Ecto neural progenitor cell (in vitro differentiated cells): ENCODE results near the gene CCNJL.
"Not testable (repeated sequence)": the region's sequence is repeated elsewhere in the genome, so short reads cannot be mapped to it uniquely, and the experiment has no call there.

ENCODE experiments used
- DNase-seq: peaks from one replicate; pipeline ENCODE4 v3.0.0-alpha.2; 2018; ENCODE audit warnings: low spot score

The CCNJL gene

DNA sequence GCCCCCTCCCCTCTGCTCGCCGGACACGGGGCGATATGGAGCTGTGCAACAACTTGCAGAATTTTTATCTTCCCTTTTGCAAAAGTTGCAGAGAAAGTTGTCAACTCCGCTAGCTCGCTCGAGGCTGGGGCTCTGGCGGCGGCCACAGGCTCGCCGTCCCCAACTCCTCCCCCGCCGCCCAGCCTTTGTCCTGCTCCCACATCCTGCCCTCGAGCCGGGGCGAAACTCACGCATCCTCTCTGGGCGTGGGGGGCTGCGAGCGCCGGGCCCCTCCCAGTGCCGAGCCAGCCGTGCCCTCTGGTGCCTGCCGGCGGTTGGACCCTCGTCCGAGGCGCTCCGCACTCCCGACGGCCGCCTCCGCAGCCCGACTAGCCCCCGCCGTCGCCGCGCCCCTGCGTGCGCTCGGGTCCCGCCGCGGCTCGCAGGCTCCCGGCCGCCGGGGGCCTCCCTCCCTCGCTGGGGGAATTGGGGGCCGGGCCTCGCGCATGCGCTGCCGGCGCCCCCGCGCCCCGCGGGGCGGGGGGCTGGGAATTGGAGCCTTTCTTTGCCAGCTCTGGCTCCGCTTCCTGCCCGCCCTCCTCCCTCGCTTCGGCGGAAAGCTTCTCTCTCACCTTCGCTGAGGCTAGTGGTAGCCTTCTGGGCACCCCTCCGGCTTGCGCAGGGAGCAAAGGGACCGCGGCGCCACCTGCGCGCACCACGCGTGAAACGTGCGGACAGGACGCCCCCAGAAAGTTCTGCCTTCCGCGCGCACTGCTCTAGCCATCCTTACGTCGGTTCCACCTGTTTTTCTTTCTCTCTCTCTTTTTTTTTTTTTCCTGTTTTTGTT, at the start of gene CCNJL:
Gene CCNJL (minus strand): TSS at position 431 of the 826 bp plus-strand sequence. CDS start 641 bp downstream, outside the sequence.
- peak; percentile 91 for DNase-seq

DNA sequence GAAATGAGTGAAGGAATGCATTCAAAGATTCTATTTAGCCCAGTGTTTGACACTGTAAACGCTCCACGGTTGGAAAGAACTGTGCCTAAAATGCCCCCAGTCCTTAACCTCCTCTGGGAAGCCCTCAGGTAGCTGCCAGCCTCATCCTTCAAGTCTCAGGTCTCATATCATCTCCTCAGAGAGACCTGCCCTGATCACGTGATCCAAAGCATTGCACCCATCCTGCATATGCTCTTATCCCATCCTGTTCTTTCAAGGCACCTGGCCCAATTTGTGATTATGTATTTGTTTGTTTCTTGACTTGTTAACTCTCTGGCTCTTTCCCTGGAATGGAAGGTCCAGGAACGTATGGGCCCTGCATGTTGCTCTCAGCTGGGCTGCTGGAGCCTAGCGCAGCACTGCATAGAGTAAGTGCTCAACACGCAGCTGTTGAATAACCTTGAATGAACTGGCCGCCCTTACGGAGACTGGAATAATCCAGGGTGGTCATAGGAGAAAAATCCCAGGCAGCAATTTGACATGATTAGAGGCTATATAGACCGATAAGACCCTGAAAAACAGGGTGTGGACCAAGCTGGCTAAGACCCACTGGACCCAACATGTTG, 49.4 kb upstream of the CCNJL start:
- DNase-seq = no peak

DNA sequence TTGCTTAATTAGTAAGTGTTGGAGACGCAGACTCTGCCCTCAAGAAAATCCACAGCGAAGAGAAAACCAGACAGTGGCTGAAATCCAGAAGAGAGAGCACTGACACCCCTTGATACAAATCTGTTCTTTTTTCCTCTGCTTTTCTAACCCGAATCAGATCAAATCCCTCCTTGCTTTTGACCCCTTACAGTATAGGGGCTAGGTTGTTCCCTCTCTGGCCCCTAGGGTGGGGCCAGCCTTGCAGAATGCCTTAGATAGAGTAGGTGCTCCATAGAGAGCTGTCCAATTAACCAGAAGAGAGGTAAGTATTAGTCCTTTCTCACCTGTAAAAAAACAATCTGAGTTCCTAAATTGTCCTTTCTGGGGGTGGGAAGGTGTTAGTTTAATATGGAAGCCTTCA, 47.9 kb upstream of the CCNJL start:
- no peak for DNase-seq

GRCh38 chr5:160359816-160360215, 47.5 kb upstream of the CCNJL start:
- DNase-seq = no peak

- no peak for DNase-seq
These were observed 46.9 kb upstream of the CCNJL start for GRCh38 chr5:160359242-160359641.

- DNase-seq = no peak
These were observed 45.6 kb upstream of the CCNJL start for GRCh38 chr5:160357861-160358411.

GRCh38 chr5:160357394-160357793, 45.0 kb upstream of the CCNJL start:
- no peak for DNase-seq

DNA sequence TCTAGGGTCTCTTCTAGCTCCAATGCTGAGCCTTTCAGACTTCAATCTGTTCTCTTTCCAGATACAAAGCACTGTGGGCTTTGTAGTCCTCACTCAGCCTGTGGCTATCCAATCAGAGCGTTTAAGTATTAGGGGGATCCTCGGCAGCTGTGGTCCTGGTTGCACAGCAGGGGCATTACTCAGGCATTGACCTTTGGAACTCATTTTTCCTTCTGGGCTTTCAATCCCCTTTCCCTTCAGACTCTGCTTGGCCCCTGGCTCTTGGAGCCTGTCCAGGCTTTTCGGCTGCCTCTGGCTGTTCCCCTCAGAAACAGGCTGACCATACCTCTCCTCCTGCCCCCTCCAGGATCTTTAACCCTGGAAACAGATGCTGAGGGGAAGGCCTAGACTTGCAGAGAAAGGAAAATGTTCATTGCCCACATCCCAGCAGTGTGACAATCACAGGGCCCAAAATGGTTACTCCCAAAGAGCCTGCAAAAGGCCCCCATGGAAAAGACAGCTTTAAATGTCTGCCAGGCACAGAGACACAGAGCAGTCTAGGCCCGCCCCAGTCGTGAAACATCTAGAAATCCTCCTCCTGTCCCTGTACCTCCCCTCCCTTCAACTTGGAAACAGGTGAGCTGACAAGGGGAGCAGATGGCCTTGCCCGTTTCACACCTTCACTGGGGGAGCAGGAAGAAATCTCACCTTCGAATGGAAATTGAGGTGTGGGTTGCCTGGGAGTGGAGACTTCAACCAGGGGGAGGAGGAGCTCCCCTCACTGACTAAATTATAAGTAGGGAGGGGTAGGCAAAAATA, 44.4 kb upstream of the CCNJL start:
- no peak for DNase-seq

DNA sequence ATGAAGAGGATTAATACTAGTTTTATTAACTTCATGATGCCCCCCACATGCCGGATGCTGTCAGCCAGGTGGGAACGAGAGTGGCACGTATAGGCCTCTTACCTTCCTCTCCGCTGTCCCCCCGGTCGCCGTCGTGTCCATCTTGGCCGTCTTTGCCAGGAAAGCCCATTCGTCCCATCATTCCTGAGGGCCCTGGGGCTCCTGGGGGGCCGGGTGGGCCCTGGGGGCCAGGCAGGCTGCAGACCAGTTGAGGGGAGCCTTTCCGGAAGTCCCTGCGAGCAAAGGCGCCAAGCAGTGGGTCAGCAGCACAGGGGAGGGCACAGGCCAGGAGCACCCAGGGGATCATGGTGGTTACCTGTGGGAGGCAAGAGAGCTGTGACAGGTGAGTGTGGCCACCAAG, 42.3 kb upstream of the CCNJL start:
- DNase-seq = no peak

DNA sequence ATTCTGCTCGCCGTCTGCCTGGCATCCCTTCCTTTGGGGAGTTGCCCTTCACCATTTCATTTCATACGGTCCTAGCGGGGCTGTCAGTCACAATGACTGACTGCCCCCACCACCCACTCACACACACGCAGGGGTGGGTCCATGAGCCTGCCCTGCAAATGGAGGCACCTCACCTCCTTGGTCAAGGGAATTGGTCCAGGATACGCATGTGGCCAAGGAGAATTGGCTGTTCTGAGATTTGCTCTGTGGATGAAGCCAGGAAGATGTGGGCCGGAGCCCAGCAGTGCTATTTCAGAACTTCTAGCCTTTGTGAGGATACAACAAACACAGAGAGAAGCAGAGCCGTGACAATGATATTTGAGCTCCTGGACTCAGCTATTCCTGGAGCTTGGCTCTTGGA, 41.0 kb upstream of the CCNJL start:
- no peak for DNase-seq

GRCh38 chr5:160352308-160352707, 39.9 kb upstream of the CCNJL start:
- no peak for DNase-seq

- DNase-seq = no peak
These were observed 37.6 kb upstream of the CCNJL start for GRCh38 chr5:160349935-160350303.

DNA sequence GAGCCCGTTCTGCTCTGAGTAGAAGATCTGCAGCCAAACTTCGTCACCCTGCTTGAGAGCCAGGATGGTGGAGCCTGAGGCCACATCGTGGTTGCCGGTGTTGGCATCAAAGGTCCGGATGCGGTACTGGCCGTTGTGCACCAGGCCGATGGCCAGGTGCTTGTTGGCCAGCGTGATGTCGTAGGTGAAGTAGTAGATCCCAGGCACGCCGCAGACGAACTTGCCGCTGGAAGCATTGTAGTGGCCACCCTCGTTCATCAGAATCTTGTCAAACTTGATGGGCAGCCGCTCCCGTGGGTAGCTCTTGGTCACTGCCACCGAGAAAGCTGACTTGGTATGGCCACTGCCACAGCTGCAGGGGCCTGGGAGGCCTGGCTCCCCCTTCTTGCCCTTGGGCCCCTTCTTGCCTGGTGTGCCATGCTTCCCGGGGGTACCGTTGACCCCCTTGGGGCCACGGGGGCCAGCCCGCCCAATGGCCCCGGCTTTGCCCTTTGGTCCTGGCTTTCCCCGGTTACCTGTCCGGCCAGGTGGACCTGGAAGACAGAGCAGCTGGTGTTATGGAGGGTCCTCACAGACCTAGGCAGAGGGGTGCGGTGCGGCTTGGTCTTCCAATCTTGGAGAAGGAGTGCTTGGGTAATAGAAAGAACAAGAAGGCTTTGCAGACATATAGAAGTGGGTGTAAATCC, 37.0 kb upstream of the CCNJL start:
- DNase-seq = no peak

GRCh38 chr5:160348080-160348479, 35.7 kb upstream of the CCNJL start:
- no peak for DNase-seq

DNA sequence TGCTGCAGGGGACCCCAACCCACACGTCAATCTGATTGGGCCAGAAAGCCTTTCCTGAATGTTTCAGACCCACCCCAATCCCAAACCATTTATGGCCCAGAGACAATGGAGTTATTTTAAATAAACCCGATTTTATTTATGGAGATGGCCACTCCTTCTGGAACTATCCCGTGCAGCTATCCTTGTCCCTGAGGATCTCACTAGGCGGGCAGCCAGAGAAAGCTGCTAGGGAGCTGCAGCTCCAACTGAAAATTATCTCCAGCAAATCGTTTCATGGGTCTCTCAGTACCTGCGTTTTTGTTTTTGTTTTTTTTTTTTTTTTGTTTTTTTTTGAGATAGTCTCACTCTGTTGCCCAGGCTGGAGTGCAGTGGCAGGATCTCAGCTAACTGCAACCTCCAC, 35.1 kb upstream of the CCNJL start:
- no peak for DNase-seq

- DNase-seq = no peak
These were observed 30.1 kb upstream of the CCNJL start for GRCh38 chr5:160342413-160342941.

- DNase-seq = no peak
These were observed 29.0 kb upstream of the CCNJL start for GRCh38 chr5:160341309-160341870.

- not testable (repeated sequence) for DNase-seq
These were observed 28.1 kb upstream of the CCNJL start for GRCh38 chr5:160340513-160340912.

GRCh38 chr5:160339406-160340130, 27.2 kb upstream of the CCNJL start:
- no peak for DNase-seq

DNA sequence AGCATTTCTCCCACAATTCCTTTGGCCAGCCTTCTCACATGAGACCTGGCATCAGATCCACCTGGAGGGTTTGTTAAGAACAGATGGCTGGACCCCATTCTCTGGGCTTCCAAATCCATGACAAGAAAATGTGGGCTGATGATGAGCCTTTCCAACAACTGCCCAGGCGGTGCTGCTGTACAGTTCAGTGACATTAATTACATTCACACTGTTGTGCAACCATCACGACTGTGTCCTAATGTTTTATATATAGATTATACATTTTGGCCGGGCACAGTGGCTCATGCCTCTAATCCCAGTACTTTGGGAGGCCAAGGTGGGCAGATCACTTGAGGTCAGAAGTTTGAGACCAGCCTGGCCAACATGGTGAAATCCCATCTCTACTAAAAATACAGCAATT, 22.4 kb upstream of the CCNJL start:
- DNase-seq = not testable (repeated sequence)

DNA sequence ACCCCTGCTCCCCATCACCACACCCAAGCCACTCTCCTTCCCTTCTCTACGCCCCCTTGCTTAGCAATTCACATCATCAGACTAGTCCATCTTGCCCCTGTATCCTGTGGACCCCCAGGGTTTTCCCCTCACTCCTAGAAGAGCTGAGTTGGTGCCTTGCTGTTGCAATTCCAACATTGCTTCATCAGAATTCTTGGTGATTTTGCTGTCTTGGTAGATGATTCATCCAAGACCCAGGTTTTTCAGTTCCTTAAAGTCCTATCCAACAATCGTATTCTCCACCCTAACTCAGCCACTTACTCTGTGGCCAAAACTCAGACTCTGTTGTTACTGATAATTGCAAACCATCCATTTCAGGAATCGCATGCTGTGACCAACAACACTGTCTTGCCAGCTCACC, 21.4 kb upstream of the CCNJL start:
- no peak for DNase-seq
